ENCODE data around the gene PNCK.
"Not testable (repeated sequence)": the region's sequence is repeated elsewhere in the genome, so short reads cannot be mapped to it uniquely, and the experiment has no call there.

The PNCK gene

GRCh38 chrX:153685751-153686696 lies 12.4 kb upstream of the PNCK start:
- no peak for DNase-seq

- DNase-seq = no peak
Observed at GRCh38 chrX:153685156-153685536, 11.5 kb upstream of the PNCK start.

GRCh38 chrX:153684467-153685155 lies 11.0 kb upstream of the PNCK start:
- DNase-seq = no peak

GRCh38 chrX:153683486-153683885 lies 9.9 kb upstream of the PNCK start:
- DNase-seq = not testable (repeated sequence)

GRCh38 chrX:153681175-153681574 lies 7.6 kb upstream of the PNCK start:
- no peak for DNase-seq

- DNase-seq = no peak
Observed at GRCh38 chrX:153674219-153674851, 722 bp upstream of the PNCK start.

- no peak for DNase-seq
Observed at GRCh38 chrX:153672531-153673427, 834 bp downstream of the PNCK start.

- no peak for DNase-seq
Observed at GRCh38 chrX:153671589-153672530, 1.8 kb downstream of the PNCK start.

GRCh38 chrX:153670748-153671588 lies 2.6 kb downstream of the PNCK start:
- DNase-seq = no peak

- no peak for DNase-seq
Observed at GRCh38 chrX:153669901-153670731, 3.5 kb downstream of the PNCK start.

GRCh38 chrX:153669174-153669890 lies 4.3 kb downstream of the PNCK start:
- no peak for DNase-seq

GRCh38 chrX:153668423-153669173 lies 5.0 kb downstream of the PNCK start:
- DNase-seq = no peak

GRCh38 chrX:153667956-153668396 lies 5.6 kb downstream of the PNCK start:
- peak; percentile 75 to 77 for DNase-seq

- DNase-seq = no peak
Observed at GRCh38 chrX:153667281-153667955, 6.2 kb downstream of the PNCK start.

- DNase-seq = no peak
Observed at GRCh38 chrX:153665726-153666306, 7.8 kb downstream of the PNCK start.

- no peak for DNase-seq
Observed at GRCh38 chrX:153662266-153662665, 11.3 kb downstream of the PNCK start.

- no peak for DNase-seq
Observed at GRCh38 chrX:153659268-153659667, 14.3 kb downstream of the PNCK start.
